GM12878 (cell line): ENCODE results near the gene KRTAP10-3. TPM values are rescaled to one million over a fixed set of nuclear protein-coding genes. Genes with fewer than 3 reads are reported as not detected.

Experiments used
- ATAC-seq: fragments of 200-7000 bp; cut with Tn5 transposase; 3 replicates; pipeline ENCODE4 v1.9.1; 2020; ENCODE audit warnings: mild to moderate bottlenecking, moderate library complexity
- BruUV-seq: library from RNA; stranded (reverse); fragments of 400-500 nt; replicated peaks from 2 replicates; lab custom pipeline; 2021; lab: Mats Ljungman, UMichigan
- CTCF ChIA-PET: fragments of 300-600 bp; sonication (Branson Sonifier 250); formaldehyde crosslinking; extraction: SDS; loops from one replicate; lab custom pipeline; 2021; ENCODE audit warnings: inconsistent platforms; lab: Yijun Ruan, JAX
- POLR2A ChIA-PET: fragments of 350-600 bp; formaldehyde crosslinking; extraction: SDS; loops from one replicate; lab custom pipeline; 2021; ENCODE audit warnings: inconsistent platforms; lab: Charles Lee
- RAD21 ChIA-PET: fragments of 300-600 bp; sonication (Branson Sonifier 250); formaldehyde crosslinking; loops from one replicate; lab custom pipeline; 2023; ENCODE audit warnings: antibody characterized with exemption; ENCODE audit not compliant: unreplicated experiment; lab: Charles Lee
- SMC1A ChIA-PET: fragments of 300-600 bp; sonication (Branson Sonifier 250); formaldehyde crosslinking; loops from one replicate; lab custom pipeline; 2023; ENCODE audit not compliant: unreplicated experiment, uncharacterized antibody; lab: Charles Lee
- DNase-seq: peaks from one replicate; pipeline ENCODE4 v3.0.0-alpha.2; 2011; ENCODE audit warnings: low read depth, low spot score
- FAIRE-seq: peaks from 3 replicates; lab custom pipeline; 2011; peaks lifted over from hg19 to GRCh38; lab: Jason Lieb, UNC
- H2AFZ ChIP-seq: 2 replicates; pipeline ENCODE4 v1.6.0; 2011; ENCODE audit warnings: low read depth, low read length, control low read depth; ENCODE audit not compliant: control insufficient read depth
- H3K27ac ChIP-seq: 2 replicates; pipeline ENCODE4 v1.5.1; 2011; ENCODE audit warnings: control low read depth; ENCODE audit not compliant: control insufficient read depth, insufficient read depth
- H3K27me3 ChIP-seq, 2 experiments: replicated peaks in 1 of 2; 2 replicates each; pipeline versions ENCODE4 v1.6.0 to v1.6.1; 2011; ENCODE audit warnings: low read length in 1 of 2; ENCODE audit not compliant: control insufficient read depth in 2 of 2, insufficient read depth in 2 of 2
- H3K36me3 ChIP-seq, 2 experiments: 2 replicates each; pipeline ENCODE4 v1.5.1; 2011; ENCODE audit warnings: low read length in 1 of 2; ENCODE audit not compliant: control insufficient read depth in 2 of 2, insufficient read depth in 2 of 2
- H3K4me1 ChIP-seq: 2 replicates; pipeline ENCODE4 v1.6.1; 2011; ENCODE audit warnings: mild to moderate bottlenecking, low read length, moderate library complexity, mixed read lengths; ENCODE audit not compliant: control insufficient read depth, insufficient read depth
- H3K4me2 ChIP-seq: 2 replicates; pipeline ENCODE4 v1.6.0; 2011; ENCODE audit warnings: control low read depth; ENCODE audit not compliant: control insufficient read depth, insufficient read depth
- H3K4me3 ChIP-seq: fragments of 200-600 bp; sonication (generic); 2 replicates; pipeline ENCODE4 v1.5.1; 2016
- H3K79me2 ChIP-seq: 2 replicates; pipeline ENCODE4 v1.6.0; 2011; ENCODE audit warnings: low read length; ENCODE audit not compliant: control insufficient read depth, insufficient read depth
- H3K9ac ChIP-seq: 2 replicates; pipeline ENCODE4 v1.8.0; 2011; ENCODE audit warnings: low read length, control low read depth, mixed read lengths; ENCODE audit not compliant: control insufficient read depth, insufficient read depth
- H3K9me3 ChIP-seq: replicated peaks from 3 replicates; pipeline ENCODE4 v1.5.1; 2011; ENCODE audit warnings: mild to moderate bottlenecking, low read length; ENCODE audit not compliant: control insufficient read depth, insufficient read depth
- H4K20me1 ChIP-seq: 2 replicates; pipeline ENCODE4 v1.6.0; 2011; ENCODE audit not compliant: control insufficient read depth, insufficient read depth
- NRF1 ChIP-seq: conservative IDR thresholded peaks from 2 replicates; pipeline ENCODE4 v1.6.1; 2011; ENCODE audit warnings: mild to moderate bottlenecking, low read depth, low read length, improper control_type of control experiment
- POLR2AphosphoS5 ChIP-seq: IDR thresholded peaks from 2 replicates; pipeline ENCODE4 v1.6.1; 2011; ENCODE audit warnings: mild to moderate bottlenecking, low read length, inconsistent platforms
- RELA ChIP-seq: fragments of 450-650 bp; IDR thresholded peaks from 2 replicates; pipeline ENCODE4 v1.8.0; 2014; ENCODE audit warnings: borderline replicate concordance; ENCODE audit not compliant: partially characterized antibody
- SREBF2 ChIP-seq: IDR thresholded peaks from 2 replicates; pipeline ENCODE4 v1.6.1; 2012; ENCODE audit warnings: mild to moderate bottlenecking, low read length
- WGBS: methylation state at CpG from one replicate; pipeline ENCODE4 v1.1.6; 2016; ENCODE audit warnings: low lambda C conversion rate; ENCODE audit not compliant: insufficient replicate concordance, insufficient coverage; ENCODE audit errors: missing lambda C conversion rate; 5-methylcytosine and 5-hydroxymethylcytosine counted together
- in situ Hi-C: fragments of 300-500 bp; cut with MboI; formaldehyde crosslinking; loops from 9 replicates; pipeline ENCODE4 v1.14.3; 2018; ENCODE audit warnings: mixed read lengths
- intact Hi-C: fragments of 100-400 bp; cut with micrococcal nuclease; formaldehyde crosslinking; loops from one replicate; pipeline ENCODE4 v1.14.2; 2022; ENCODE audit not compliant: unreplicated experiment
- polyA plus RNA-seq, 11 experiments: library from polyadenylated mRNA; depleted of rRNA in 4 of 11; unstranded in 6 of 11; stranded (reverse) in 5 of 11; fragments of >200 nt; fragmentation: Nextera tagmentation in 4 of 11; fragmentation: Illumina TruSeq in 1 of 11; extraction: Ambion mirVana in 4 of 11; extraction: Trizol in 1 of 11; gene quantifications; 1 replicate in 1 of 11; 2 replicates in 10 of 11; pipeline versions ENCODE4 v1.2.1 to v1.2.3, GENCODE V29; 2011 to 2016; ENCODE audit warnings: inconsistent platforms in 2 of 11, missing spikeins in 2 of 11, low read depth in 1 of 11
- total RNA-seq, 4 experiments: library from RNA; depleted of rRNA in 3 of 4; stranded (reverse); fragments of >200 nt in 3 of 4; fragmentation: Illumina TruSeq in 1 of 4; extraction: Trizol in 1 of 4; gene quantifications; 2 replicates each; pipeline versions ENCODE4 v1.2.1 to v1.2.3, GENCODE V29; 2013 to 2021
- TF ChIP-seq, protein P1 (sequence below): fragments of 450-650 bp; formaldehyde crosslinking; IDR thresholded peaks from 2 replicates; pipeline ENCODE4 v1.5.0; 2022; ENCODE audit warnings: mild to moderate bottlenecking, missing genetic modification characterization

Gene KRTAP10-3
- total and polyA plus RNA-seq, 10 of the 15 experiments (the other 5 are each of a cell fraction or from before 2014, with no cell fraction given) = not detected

- no peak overlapping the region for H3K4me3 ChIP-seq
- H3K4me1 ChIP-seq = no peaks in the 10 kb centered on the region
- no peaks in the 10 kb centered on the region for H3K36me3 ChIP-seq
- no peak overlapping the region for H3K27ac ChIP-seq
- ChIA-PET POLR2A (no interaction called here), RAD21 (no interaction called here), CTCF (no interaction called here), SMC1A (no interaction called here)
- peaks cover 3% of the 10 kb centered on the region; the same call in 2 of the 3 replicates for H3K9me3 ChIP-seq
- BruUV-seq = no TSS peak
- 51% methylated on average over 10 of the region's 10 CpGs for WGBS
- ATAC-seq (no peak), DNase-seq (no peak), FAIRE-seq (no peak)
- in situ Hi-C loops (no loop called here), intact Hi-C loops (no loop called here)
- no peak overlapping the region for H2AFZ ChIP-seq
- TF ChIP-seq NRF1 (no peak), RELA (no peak), POLR2AphosphoS5 (no peak), SREBF2 (no peak)
- TF ChIP-seq, protein P1, sequence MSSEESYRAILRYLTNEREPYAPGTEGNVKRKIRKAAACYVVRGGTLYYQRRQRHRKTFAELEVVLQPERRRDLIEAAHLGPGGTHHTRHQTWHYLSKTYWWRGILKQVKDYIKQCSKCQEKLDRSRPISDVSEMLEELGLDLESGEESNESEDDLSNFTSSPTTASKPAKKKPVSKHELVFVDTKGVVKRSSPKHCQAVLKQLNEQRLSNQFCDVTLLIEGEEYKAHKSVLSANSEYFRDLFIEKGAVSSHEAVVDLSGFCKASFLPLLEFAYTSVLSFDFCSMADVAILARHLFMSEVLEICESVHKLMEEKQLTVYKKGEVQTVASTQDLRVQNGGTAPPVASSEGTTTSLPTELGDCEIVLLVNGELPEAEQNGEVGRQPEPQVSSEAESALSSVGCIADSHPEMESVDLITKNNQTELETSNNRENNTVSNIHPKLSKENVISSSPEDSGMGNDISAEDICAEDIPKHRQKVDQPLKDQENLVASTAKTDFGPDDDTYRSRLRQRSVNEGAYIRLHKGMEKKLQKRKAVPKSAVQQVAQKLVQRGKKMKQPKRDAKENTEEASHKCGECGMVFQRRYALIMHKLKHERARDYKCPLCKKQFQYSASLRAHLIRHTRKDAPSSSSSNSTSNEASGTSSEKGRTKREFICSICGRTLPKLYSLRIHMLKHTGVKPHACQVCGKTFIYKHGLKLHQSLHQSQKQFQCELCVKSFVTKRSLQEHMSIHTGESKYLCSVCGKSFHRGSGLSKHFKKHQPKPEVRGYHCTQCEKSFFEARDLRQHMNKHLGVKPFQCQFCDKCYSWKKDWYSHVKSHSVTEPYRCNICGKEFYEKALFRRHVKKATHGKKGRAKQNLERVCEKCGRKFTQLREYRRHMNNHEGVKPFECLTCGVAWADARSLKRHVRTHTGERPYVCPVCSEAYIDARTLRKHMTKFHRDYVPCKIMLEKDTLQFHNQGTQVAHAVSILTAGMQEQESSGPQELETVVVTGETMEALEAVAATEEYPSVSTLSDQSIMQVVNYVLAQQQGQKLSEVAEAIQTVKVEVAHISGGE = no peak
- H3K4me2 ChIP-seq = no peak overlapping the region
- H4K20me1 ChIP-seq = no peaks in the 10 kb centered on the region
- H3K27me3 ChIP-seq = no peaks in the 10 kb centered on the region
- H3K9ac ChIP-seq = no peak overlapping the region
- no peaks in the 10 kb centered on the region for H3K79me2 ChIP-seq
Observed at GRCh38 chr21:44576025-44576420, 17.4 kb upstream of the KRTAP10-3 start.
